Measurements from ENCODE around the gene PAK4.

- TF ChIP-seq CTCF (optimal IDR thresholded peaks at IDR 0.05 in 1 of 3, IDR thresholded peaks at IDR 0.05 in 1 of 3, conservative IDR thresholded peaks at IDR 0.05 in 1 of 3; ENCODE audit: extremely low read depth in 1 of 3, insufficient read depth in 2 of 3, low read length in 3 of 3): no peak
- no peak for TF ChIP-seq EZH2 (IDR thresholded peaks at IDR 0.05; ENCODE audit: low read length)
Observed at GRCh38 chr19:39164289-39164688, 38.7 kb downstream of the PAK4 start.
